ENCODE results near the gene PPT2. TPM values are rescaled to one million over a fixed set of nuclear protein-coding genes. Genes with fewer than 3 reads are reported as not detected.
A peak's percentile ranks its signal among the peaks of the same experiment; 100 is the strongest.

PPT2 gene
- total RNA-seq, 2 donors from 2014 or later = 51.1 to 65.3 TPM

- Mint-ChIP-seq H3K27me3 (ENCODE audit: insufficient read depth) (no peaks in the 10 kb centered on the region), H3K4me3 (no peak overlapping the region), H3K27ac (no peak overlapping the region), H3K4me1 (peaks cover 7% of the 10 kb centered on the region), H3K9me3 (no peaks in the 10 kb centered on the region), H3K36me3 (ENCODE audit: low read depth) (peaks cover 53% of the 10 kb centered on the region)
- TF ChIP-seq CTCF (conservative IDR thresholded peaks at IDR 0.05) = no peak
- Histone ChIP-seq H3K27me3 (ENCODE audit: control insufficient read depth, insufficient read depth, low read length, poor library complexity, severe bottlenecking) (no peaks in the 10 kb centered on the region), H3K36me3 (ENCODE audit: control insufficient read depth, insufficient read depth, low read length) (peaks cover 58% of the 10 kb centered on the region), H3K4me1 (ENCODE audit: control insufficient read depth, insufficient read depth, low read length) (peaks cover 4% of the 10 kb centered on the region), H3K9me3 (ENCODE audit: control insufficient read depth, low read length) (no peaks in the 10 kb centered on the region), H3K4me3 (ENCODE audit: low read length) (no peak overlapping the region), H3K27ac (ENCODE audit: low read depth, low read length) (no peak overlapping the region), H3K9ac (ENCODE audit: extremely low read depth, low read length, poor library complexity, severe bottlenecking) (no peak overlapping the region)
- peak; percentile 67 for DNase-seq
- 80 to 91% methylated on average over 3 to 9 of the region's 9 CpGs for WGBS, 2 experiments (ENCODE audit: insufficient coverage in 1 of 2, insufficient read length in 1 of 2)
These were observed 36.5 kb upstream of the PPT2 start for GRCh38 chr6:32117461-32117860.

GRCh38 chr6:32118782-32119628 is 34.9 kb upstream of the PPT2 start:
- H3K4me1 Mint-ChIP-seq = peaks cover 7% of the 10 kb centered on the region
- peak; percentile 91 for TF ChIP-seq CTCF (conservative IDR thresholded peaks at IDR 0.05)
- H3K27ac ChIP-seq (ENCODE audit: low read depth, low read length) = no peak overlapping the region
- H3K27ac Mint-ChIP-seq = peak overlapping the region; percentile 91
- H3K27me3 Mint-ChIP-seq (ENCODE audit: insufficient read depth) = no peaks in the 10 kb centered on the region
- H3K27me3 ChIP-seq (ENCODE audit: control insufficient read depth, insufficient read depth, low read length, poor library complexity, severe bottlenecking) = no peaks in the 10 kb centered on the region
- H3K4me3 ChIP-seq (ENCODE audit: low read length) = no peak overlapping the region
- WGBS, 2 experiments (ENCODE audit: insufficient coverage in 1 of 2, insufficient read length in 1 of 2) = 31 to 39% methylated on average over 8 to 16 of the region's 17 CpGs
- H3K36me3 Mint-ChIP-seq (ENCODE audit: low read depth) = peaks cover 62% of the 10 kb centered on the region
- no peaks in the 10 kb centered on the region for H3K9me3 ChIP-seq (ENCODE audit: control insufficient read depth, low read length)
- DNase-seq = peak; percentile 95
- no peak overlapping the region for H3K9ac ChIP-seq (ENCODE audit: extremely low read depth, low read length, poor library complexity, severe bottlenecking)
- H3K4me1 ChIP-seq (ENCODE audit: control insufficient read depth, insufficient read depth, low read length) = peaks cover 4% of the 10 kb centered on the region
- H3K9me3 Mint-ChIP-seq = no peaks in the 10 kb centered on the region
- peaks cover 66% of the 10 kb centered on the region for H3K36me3 ChIP-seq (ENCODE audit: control insufficient read depth, insufficient read depth, low read length)
- no peak overlapping the region for H3K4me3 Mint-ChIP-seq

- peaks cover 58% of the 10 kb centered on the region for H3K36me3 Mint-ChIP-seq (ENCODE audit: low read depth)
- peaks cover 7% of the 10 kb centered on the region for H3K4me1 Mint-ChIP-seq
- H3K27me3 Mint-ChIP-seq (ENCODE audit: insufficient read depth) = no peaks in the 10 kb centered on the region
- no peak overlapping the region for H3K27ac Mint-ChIP-seq
- H3K9me3 Mint-ChIP-seq = no peaks in the 10 kb centered on the region
- Histone ChIP-seq H3K9ac (ENCODE audit: extremely low read depth, low read length, poor library complexity, severe bottlenecking) (no peak overlapping the region), H3K9me3 (ENCODE audit: control insufficient read depth, low read length) (no peaks in the 10 kb centered on the region), H3K36me3 (ENCODE audit: control insufficient read depth, insufficient read depth, low read length) (peaks cover 73% of the 10 kb centered on the region), H3K4me3 (ENCODE audit: low read length) (no peak overlapping the region), H3K27ac (ENCODE audit: low read depth, low read length) (no peak overlapping the region), H3K4me1 (ENCODE audit: control insufficient read depth, insufficient read depth, low read length) (peaks cover 4% of the 10 kb centered on the region), H3K27me3 (ENCODE audit: control insufficient read depth, insufficient read depth, low read length, poor library complexity, severe bottlenecking) (no peaks in the 10 kb centered on the region)
- DNase-seq = no peak
- H3K4me3 Mint-ChIP-seq = no peak overlapping the region
- TF ChIP-seq CTCF (conservative IDR thresholded peaks at IDR 0.05) = no peak
- WGBS, 2 experiments (ENCODE audit: insufficient coverage in 1 of 2, insufficient read length in 1 of 2) = 81 to 94% methylated on average over 6 to 12 of the region's 12 CpGs
These were observed 33.3 kb upstream of the PPT2 start for GRCh38 chr6:32120573-32121059.
